ENCODE results near the gene TNFRSF25.

The TNFRSF25 gene

DNA sequence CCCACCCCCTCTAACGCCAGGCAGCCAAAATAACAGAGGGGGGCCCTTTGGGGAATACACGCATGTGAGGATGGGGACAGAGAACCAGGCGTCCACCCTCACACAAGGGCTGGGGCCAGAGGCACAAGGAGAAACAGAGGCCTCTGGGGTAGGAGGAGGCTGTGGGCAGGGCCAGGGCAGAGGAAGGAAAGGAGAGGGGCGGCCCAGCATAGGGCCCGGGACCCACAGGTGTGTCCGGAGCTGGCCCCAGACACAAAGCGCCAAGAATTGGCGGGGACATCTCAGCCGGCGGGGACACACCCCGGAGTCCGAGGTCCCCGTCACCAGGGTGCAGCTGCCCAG is 18.8 kb upstream of the TNFRSF25 start:
- Histone ChIP-seq H3K27ac (no peak overlapping the region), H3K4me2 (no peak overlapping the region), H3K9ac (no peak overlapping the region), H3K36me3 (ENCODE audit: insufficient read depth) (no peaks in the 10 kb centered on the region), H3K4me1 (ENCODE audit: low read depth, poor library complexity, severe bottlenecking) (peaks cover 11% of the 10 kb centered on the region), H3K79me2 (ENCODE audit: insufficient read depth, low read depth) (no peaks in the 10 kb centered on the region), H4K20me1 (ENCODE audit: insufficient read depth) (no peaks in the 10 kb centered on the region), H3K27me3 (ENCODE audit: insufficient read depth, low read depth) (peaks cover 53% of the 10 kb centered on the region), H3K4me3 (IDR thresholded peaks at IDR 0.05; ENCODE audit: insufficient read depth, low read depth, low read length) (no peak overlapping the region), H2AFZ (ENCODE audit: low read depth) (no peak overlapping the region)
- TF ChIP-seq, protein P1, sequence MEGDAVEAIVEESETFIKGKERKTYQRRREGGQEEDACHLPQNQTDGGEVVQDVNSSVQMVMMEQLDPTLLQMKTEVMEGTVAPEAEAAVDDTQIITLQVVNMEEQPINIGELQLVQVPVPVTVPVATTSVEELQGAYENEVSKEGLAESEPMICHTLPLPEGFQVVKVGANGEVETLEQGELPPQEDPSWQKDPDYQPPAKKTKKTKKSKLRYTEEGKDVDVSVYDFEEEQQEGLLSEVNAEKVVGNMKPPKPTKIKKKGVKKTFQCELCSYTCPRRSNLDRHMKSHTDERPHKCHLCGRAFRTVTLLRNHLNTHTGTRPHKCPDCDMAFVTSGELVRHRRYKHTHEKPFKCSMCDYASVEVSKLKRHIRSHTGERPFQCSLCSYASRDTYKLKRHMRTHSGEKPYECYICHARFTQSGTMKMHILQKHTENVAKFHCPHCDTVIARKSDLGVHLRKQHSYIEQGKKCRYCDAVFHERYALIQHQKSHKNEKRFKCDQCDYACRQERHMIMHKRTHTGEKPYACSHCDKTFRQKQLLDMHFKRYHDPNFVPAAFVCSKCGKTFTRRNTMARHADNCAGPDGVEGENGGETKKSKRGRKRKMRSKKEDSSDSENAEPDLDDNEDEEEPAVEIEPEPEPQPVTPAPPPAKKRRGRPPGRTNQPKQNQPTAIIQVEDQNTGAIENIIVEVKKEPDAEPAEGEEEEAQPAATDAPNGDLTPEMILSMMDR (conservative IDR thresholded peaks at IDR 0.05; ENCODE audit: low read depth, low read length): no peak

DNA sequence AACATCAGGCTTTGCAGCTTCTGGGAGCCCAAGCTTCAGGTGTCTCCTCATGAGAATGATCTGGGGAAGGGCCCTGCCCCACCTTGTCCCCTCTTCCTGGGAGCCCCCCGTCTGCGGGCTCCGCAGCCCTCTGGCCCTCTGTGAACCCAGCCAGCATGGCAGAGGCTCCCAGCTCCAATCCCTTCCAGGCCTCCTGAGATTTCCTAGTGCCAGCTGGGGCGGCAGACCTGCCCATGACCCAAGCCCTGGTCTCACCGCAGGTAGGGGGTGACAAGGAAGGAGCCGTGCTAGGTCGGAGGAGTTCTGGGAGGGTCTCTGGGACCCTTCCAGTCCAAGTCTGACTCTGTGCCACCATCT is 17.8 kb upstream of the TNFRSF25 start:
- no peak overlapping the region for H3K9ac ChIP-seq
- H4K20me1 ChIP-seq (ENCODE audit: insufficient read depth): no peaks in the 10 kb centered on the region
- no peak overlapping the region for H3K4me2 ChIP-seq
- peaks cover 54% of the 10 kb centered on the region for H3K27me3 ChIP-seq (ENCODE audit: insufficient read depth, low read depth)
- no peaks in the 10 kb centered on the region for H3K36me3 ChIP-seq (ENCODE audit: insufficient read depth)
- H3K4me1 ChIP-seq (ENCODE audit: low read depth, poor library complexity, severe bottlenecking): peaks cover 11% of the 10 kb centered on the region
- H3K27ac ChIP-seq: no peak overlapping the region
- TF ChIP-seq, protein P1 (conservative IDR thresholded peaks at IDR 0.05; ENCODE audit: low read depth, low read length): no peak
- H3K79me2 ChIP-seq (ENCODE audit: insufficient read depth, low read depth): no peaks in the 10 kb centered on the region
- no peak overlapping the region for H3K4me3 ChIP-seq (IDR thresholded peaks at IDR 0.05; ENCODE audit: insufficient read depth, low read depth, low read length)
- H2AFZ ChIP-seq (ENCODE audit: low read depth): no peak overlapping the region

DNA sequence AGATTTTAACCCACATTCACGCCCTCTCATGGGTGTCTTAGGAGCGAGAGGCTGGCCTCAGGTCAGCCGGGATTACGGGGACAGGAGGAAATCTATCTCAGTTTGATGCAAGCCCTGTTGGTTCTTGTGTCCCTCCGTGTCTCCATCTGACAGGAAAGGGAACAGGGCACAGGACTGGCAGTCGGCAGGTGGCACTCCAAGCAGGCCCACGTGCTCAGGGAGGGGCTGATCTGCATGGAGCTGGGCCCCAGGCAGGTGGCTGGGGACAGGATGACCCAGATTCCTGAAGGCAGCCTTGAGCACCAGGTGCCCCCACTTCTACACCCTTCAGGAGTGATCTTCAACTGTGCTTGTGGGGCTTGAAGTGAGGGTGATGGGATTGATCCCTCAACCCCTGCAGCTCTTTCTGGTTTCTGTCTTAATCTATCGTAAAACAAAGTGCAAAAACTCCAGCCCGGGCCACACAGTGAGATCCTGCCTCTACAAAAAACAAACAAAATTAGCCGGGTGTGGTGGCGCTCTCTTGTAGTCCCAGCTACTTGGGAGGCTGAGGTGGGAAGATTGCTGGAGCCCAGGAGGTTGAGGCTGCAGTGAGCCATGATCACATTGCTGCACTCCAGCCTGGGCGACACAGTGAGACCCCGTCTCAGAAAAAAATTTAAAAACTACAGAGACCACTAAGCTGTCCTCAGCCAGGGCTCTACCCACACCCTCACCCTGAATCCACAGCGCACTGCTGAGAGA is 17.2 kb upstream of the TNFRSF25 start:
- Histone ChIP-seq H3K27ac (no peak overlapping the region), H3K9ac (no peak overlapping the region), H2AFZ (ENCODE audit: low read depth) (no peak overlapping the region), H3K4me2 (no peak overlapping the region), H3K36me3 (ENCODE audit: insufficient read depth) (no peaks in the 10 kb centered on the region), H4K20me1 (ENCODE audit: insufficient read depth) (no peaks in the 10 kb centered on the region), H3K4me1 (ENCODE audit: low read depth, poor library complexity, severe bottlenecking) (peaks cover 11% of the 10 kb centered on the region), H3K27me3 (ENCODE audit: insufficient read depth, low read depth) (peaks cover 60% of the 10 kb centered on the region), H3K4me3 (IDR thresholded peaks at IDR 0.05; ENCODE audit: insufficient read depth, low read depth, low read length) (no peak overlapping the region), H3K79me2 (ENCODE audit: insufficient read depth, low read depth) (no peaks in the 10 kb centered on the region)
- TF ChIP-seq, protein P1 (conservative IDR thresholded peaks at IDR 0.05; ENCODE audit: low read depth, low read length): no peak

DNA sequence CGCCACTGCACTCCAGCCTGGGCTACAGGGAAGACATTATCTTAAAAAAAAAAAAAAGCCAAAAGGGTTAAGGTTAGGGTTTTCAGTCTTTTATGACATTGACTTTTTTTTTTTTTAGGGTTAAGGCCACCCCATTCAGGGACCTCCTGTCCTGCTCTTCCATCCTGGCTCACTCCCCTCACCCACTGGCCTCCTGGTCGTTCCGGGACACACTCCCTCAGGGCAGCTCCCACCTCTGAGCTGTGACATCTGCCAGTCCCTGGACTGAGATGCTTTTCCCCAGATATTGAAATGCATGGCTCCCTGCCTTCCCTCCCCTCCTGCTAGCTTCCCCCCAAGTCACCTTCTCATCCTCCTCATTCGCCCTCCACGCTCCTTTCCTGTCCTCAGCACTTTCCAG is 15.8 kb upstream of the TNFRSF25 start:
- H3K27ac ChIP-seq: no peak overlapping the region
- no peaks in the 10 kb centered on the region for H4K20me1 ChIP-seq (ENCODE audit: insufficient read depth)
- no peak overlapping the region for H3K4me2 ChIP-seq
- no peak overlapping the region for H3K4me3 ChIP-seq (IDR thresholded peaks at IDR 0.05; ENCODE audit: insufficient read depth, low read depth, low read length)
- TF ChIP-seq, protein P1 (conservative IDR thresholded peaks at IDR 0.05; ENCODE audit: low read depth, low read length): no peak
- H3K36me3 ChIP-seq (ENCODE audit: insufficient read depth): no peaks in the 10 kb centered on the region
- no peaks in the 10 kb centered on the region for H3K79me2 ChIP-seq (ENCODE audit: insufficient read depth, low read depth)
- peaks cover 68% of the 10 kb centered on the region for H3K27me3 ChIP-seq (ENCODE audit: insufficient read depth, low read depth)
- no peak overlapping the region for H2AFZ ChIP-seq (ENCODE audit: low read depth)
- H3K4me1 ChIP-seq (ENCODE audit: low read depth, poor library complexity, severe bottlenecking): peaks cover 11% of the 10 kb centered on the region
- H3K9ac ChIP-seq: no peak overlapping the region

All from KMS-11 (cell line).